ENCODE results near the gene WDFY3.

DNA sequence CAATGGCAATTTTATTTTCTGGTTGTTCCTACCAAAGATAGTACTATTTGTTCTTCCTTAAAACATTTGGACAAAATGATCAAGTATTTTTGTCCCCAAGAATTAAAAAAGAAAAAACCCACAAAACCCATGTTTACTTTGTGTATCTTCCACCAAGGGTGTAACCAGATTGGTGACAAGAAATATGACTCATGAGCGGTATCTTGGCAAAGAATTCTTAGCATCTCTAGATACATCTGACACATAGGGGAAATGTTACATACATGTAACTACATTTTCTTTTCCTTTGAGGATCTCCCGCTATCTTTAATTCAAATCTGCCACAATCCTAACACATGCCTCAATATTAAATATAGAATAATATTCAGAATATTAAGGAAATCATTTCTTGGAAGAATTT lies 78.7 kb downstream of the WDFY3 start:
- TF ChIP-seq, protein P1, sequence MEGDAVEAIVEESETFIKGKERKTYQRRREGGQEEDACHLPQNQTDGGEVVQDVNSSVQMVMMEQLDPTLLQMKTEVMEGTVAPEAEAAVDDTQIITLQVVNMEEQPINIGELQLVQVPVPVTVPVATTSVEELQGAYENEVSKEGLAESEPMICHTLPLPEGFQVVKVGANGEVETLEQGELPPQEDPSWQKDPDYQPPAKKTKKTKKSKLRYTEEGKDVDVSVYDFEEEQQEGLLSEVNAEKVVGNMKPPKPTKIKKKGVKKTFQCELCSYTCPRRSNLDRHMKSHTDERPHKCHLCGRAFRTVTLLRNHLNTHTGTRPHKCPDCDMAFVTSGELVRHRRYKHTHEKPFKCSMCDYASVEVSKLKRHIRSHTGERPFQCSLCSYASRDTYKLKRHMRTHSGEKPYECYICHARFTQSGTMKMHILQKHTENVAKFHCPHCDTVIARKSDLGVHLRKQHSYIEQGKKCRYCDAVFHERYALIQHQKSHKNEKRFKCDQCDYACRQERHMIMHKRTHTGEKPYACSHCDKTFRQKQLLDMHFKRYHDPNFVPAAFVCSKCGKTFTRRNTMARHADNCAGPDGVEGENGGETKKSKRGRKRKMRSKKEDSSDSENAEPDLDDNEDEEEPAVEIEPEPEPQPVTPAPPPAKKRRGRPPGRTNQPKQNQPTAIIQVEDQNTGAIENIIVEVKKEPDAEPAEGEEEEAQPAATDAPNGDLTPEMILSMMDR (IDR thresholded peaks at IDR 0.05): no peak
- no peak for TF ChIP-seq POLR2A (IDR thresholded peaks at IDR 0.05)
- TF ChIP-seq EP300 (IDR thresholded peaks at IDR 0.05): no peak
